Measurements from ENCODE around the gene NEDD1.
A peak's percentile ranks its signal among the peaks of the same experiment; 100 is the strongest.

The NEDD1 gene

GRCh38 chr12:96985515-96986362, 78.7 kb downstream of the NEDD1 start:
- TF ChIP-seq CTCF (conservative IDR thresholded peaks at IDR 0.05; ENCODE audit: low read depth, low read length) = peak; percentile 43
- peak; percentile 9 for DNase-seq (ENCODE audit: low read depth)
- peak overlapping the region; percentile 35 for H3K4me3 ChIP-seq (ENCODE audit: low read depth, low read length)

- peak; percentile 62 for TF ChIP-seq CTCF (conservative IDR thresholded peaks at IDR 0.05; ENCODE audit: low read depth, low read length)
- no peak overlapping the region for H3K4me3 ChIP-seq (ENCODE audit: low read depth, low read length)
- DNase-seq (ENCODE audit: low read depth) = peak; percentile 45
Observed at GRCh38 chr12:96986883-96987523, 79.9 kb downstream of the NEDD1 start.

- TF ChIP-seq CTCF (conservative IDR thresholded peaks at IDR 0.05; ENCODE audit: low read depth, low read length) = no peak
- no peak overlapping the region for H3K4me3 ChIP-seq (ENCODE audit: low read depth, low read length)
- DNase-seq (ENCODE audit: low read depth) = no peak
Observed at GRCh38 chr12:96988919-96989318, 81.9 kb downstream of the NEDD1 start.

GRCh38 chr12:96989916-96990315, 82.9 kb downstream of the NEDD1 start:
- DNase-seq (ENCODE audit: low read depth) = peak; percentile 8
- no peak for TF ChIP-seq CTCF (conservative IDR thresholded peaks at IDR 0.05; ENCODE audit: low read depth, low read length)

GRCh38 chr12:96994900-96995299, 87.8 kb downstream of the NEDD1 start:
- no peak overlapping the region for H3K4me3 ChIP-seq (ENCODE audit: low read depth, low read length)
- DNase-seq (ENCODE audit: low read depth) = no peak
- no peak for TF ChIP-seq CTCF (conservative IDR thresholded peaks at IDR 0.05; ENCODE audit: low read depth, low read length)

More at GRCh38 chr12:96989916-96990315, 82.9 kb downstream of the NEDD1 start:
- H3K4me3 ChIP-seq (ENCODE audit: low read depth, low read length) = no peak overlapping the region

- TF ChIP-seq CTCF (conservative IDR thresholded peaks at IDR 0.05; ENCODE audit: low read depth, low read length) = no peak
- no peak overlapping the region for H3K4me3 ChIP-seq (ENCODE audit: low read depth, low read length)
- no peak for DNase-seq (ENCODE audit: low read depth)
Observed at GRCh38 chr12:96995861-96996260, 88.8 kb downstream of the NEDD1 start.

Data from choroid plexus epithelial cell (primary cell).